Neural cell (in vitro differentiated cells): ENCODE data around the gene LATS2.

Experiments used
- EP300 ChIP-seq: fragments of 450-650 bp; conservative IDR thresholded peaks from 2 replicates; pipeline ENCODE4 v1.6.1; 2014; ENCODE audit warnings: antibody characterized with exemption, mild to moderate bottlenecking, moderate library complexity; ENCODE audit not compliant: poor library complexity, severe bottlenecking
- EZH2 ChIP-seq: fragments of 200-600, 300-800 bp; shearing (Covaris generic), sonication (generic); IDR thresholded peaks from 2 replicates; pipeline ENCODE4 v1.6.1; 2014; ENCODE audit warnings: antibody characterized with exemption, low read length, borderline replicate concordance, mild to moderate bottlenecking; ENCODE audit not compliant: insufficient read depth, poor library complexity, severe bottlenecking
- POLR2AphosphoS5 ChIP-seq: IDR thresholded peaks from 2 replicates; pipeline ENCODE4 v1.6.1; 2012
- RAD21 ChIP-seq: fragments of 450-650 bp; conservative IDR thresholded peaks from 2 replicates; pipeline ENCODE4 v1.6.1; 2014; ENCODE audit warnings: antibody characterized with exemption, mild to moderate bottlenecking, moderate library complexity
- SMC3 ChIP-seq: fragments of 450-650 bp; conservative IDR thresholded peaks from 2 replicates; pipeline ENCODE4 v1.6.1; 2014; ENCODE audit warnings: antibody characterized with exemption, mild to moderate bottlenecking, moderate library complexity; ENCODE audit not compliant: poor library complexity
- TAF1 ChIP-seq: IDR thresholded peaks from 2 replicates; pipeline ENCODE4 v1.6.1; 2012; ENCODE audit warnings: low read depth
- TF ChIP-seq, protein P1 (sequence below): fragments of 450-650 bp; IDR thresholded peaks from 2 replicates; pipeline ENCODE4 v1.5.1; 2014; ENCODE audit warnings: antibody characterized with exemption, mild to moderate bottlenecking, moderate library complexity; ENCODE audit not compliant: poor library complexity, severe bottlenecking
- TF ChIP-seq, protein P2 (sequence below): IDR thresholded peaks from 2 replicates; pipeline ENCODE4 v1.6.1; 2012; ENCODE audit warnings: borderline replicate concordance

DNA sequence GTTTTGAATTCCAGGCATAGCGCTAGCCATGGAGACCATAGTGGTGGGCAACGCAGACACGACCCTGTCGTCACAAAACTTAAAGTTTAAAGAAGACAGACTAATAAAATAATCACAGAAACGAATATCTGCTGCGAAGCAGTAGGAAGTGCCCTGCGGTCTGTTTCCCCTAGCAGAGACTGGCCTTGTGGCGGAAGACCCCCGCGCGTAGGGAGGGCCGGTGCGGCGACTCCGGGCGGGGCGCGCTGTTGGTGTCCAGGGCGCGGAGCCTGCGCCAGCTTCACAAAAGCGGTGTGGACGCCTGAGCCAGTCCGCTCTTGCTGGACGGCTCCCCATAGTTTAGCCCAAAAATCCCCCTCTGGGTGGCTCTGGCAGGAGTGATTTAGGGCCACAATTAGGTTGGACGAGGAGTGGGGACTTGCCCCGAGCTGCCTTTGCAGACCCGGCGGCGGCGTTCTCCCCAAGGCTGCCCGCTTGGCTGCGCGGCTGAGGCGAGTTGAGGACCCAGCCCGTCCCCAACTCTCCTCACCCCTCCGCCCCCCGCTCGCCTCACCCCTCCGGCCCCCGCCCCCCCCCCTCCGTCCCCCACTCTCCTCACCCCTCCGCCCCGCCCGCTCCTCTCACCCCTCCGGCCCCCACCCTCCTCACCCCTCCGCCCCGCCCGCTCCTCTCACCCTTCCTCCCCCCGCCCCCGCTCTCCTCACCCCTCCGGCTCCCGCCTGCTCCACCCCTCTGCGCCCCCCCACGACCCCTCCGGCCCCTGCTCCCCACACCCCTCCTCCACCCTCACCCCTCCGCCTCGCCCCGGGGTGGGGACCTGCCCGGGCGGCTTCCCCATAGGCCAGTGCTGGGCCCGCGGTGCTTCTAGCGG is 14.2 kb upstream of the LATS2 start:
- TF ChIP-seq RAD21 (no peak), EZH2 (no peak), SMC3 (no peak), POLR2AphosphoS5 (no peak), TAF1 (no peak), EP300 (no peak)
- TF ChIP-seq, protein P1, sequence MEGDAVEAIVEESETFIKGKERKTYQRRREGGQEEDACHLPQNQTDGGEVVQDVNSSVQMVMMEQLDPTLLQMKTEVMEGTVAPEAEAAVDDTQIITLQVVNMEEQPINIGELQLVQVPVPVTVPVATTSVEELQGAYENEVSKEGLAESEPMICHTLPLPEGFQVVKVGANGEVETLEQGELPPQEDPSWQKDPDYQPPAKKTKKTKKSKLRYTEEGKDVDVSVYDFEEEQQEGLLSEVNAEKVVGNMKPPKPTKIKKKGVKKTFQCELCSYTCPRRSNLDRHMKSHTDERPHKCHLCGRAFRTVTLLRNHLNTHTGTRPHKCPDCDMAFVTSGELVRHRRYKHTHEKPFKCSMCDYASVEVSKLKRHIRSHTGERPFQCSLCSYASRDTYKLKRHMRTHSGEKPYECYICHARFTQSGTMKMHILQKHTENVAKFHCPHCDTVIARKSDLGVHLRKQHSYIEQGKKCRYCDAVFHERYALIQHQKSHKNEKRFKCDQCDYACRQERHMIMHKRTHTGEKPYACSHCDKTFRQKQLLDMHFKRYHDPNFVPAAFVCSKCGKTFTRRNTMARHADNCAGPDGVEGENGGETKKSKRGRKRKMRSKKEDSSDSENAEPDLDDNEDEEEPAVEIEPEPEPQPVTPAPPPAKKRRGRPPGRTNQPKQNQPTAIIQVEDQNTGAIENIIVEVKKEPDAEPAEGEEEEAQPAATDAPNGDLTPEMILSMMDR = no peak
- TF ChIP-seq, protein P2, sequence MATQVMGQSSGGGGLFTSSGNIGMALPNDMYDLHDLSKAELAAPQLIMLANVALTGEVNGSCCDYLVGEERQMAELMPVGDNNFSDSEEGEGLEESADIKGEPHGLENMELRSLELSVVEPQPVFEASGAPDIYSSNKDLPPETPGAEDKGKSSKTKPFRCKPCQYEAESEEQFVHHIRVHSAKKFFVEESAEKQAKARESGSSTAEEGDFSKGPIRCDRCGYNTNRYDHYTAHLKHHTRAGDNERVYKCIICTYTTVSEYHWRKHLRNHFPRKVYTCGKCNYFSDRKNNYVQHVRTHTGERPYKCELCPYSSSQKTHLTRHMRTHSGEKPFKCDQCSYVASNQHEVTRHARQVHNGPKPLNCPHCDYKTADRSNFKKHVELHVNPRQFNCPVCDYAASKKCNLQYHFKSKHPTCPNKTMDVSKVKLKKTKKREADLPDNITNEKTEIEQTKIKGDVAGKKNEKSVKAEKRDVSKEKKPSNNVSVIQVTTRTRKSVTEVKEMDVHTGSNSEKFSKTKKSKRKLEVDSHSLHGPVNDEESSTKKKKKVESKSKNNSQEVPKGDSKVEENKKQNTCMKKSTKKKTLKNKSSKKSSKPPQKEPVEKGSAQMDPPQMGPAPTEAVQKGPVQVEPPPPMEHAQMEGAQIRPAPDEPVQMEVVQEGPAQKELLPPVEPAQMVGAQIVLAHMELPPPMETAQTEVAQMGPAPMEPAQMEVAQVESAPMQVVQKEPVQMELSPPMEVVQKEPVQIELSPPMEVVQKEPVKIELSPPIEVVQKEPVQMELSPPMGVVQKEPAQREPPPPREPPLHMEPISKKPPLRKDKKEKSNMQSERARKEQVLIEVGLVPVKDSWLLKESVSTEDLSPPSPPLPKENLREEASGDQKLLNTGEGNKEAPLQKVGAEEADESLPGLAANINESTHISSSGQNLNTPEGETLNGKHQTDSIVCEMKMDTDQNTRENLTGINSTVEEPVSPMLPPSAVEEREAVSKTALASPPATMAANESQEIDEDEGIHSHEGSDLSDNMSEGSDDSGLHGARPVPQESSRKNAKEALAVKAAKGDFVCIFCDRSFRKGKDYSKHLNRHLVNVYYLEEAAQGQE = no peak
